Astrocyte of the cerebellum (primary cell): ENCODE data around the gene ADNP2.

Source experiments
- DNase-seq: peaks from one replicate; pipeline ENCODE4 v3.0.0-alpha.2; 2011; ENCODE audit warnings: low read depth
- H3K4me3 ChIP-seq: 2 replicates; pipeline ENCODE4 v1.5.1; 2011; ENCODE audit warnings: mild to moderate bottlenecking, low read depth, low read length, moderate library complexity
- CTCF ChIP-seq: IDR thresholded peaks from 2 replicates; pipeline ENCODE4 v1.5.1; 2012; ENCODE audit warnings: low read length, low read depth, moderate library complexity, mild to moderate bottlenecking; ENCODE audit errors: missing control alignments
- in situ Hi-C: cut with HindIII; loops from 2 replicates; pipeline ENCODE4 v1.10.0; 2017; ENCODE audit warnings: low sequenced_read_pairs

The ADNP2 gene

DNA sequence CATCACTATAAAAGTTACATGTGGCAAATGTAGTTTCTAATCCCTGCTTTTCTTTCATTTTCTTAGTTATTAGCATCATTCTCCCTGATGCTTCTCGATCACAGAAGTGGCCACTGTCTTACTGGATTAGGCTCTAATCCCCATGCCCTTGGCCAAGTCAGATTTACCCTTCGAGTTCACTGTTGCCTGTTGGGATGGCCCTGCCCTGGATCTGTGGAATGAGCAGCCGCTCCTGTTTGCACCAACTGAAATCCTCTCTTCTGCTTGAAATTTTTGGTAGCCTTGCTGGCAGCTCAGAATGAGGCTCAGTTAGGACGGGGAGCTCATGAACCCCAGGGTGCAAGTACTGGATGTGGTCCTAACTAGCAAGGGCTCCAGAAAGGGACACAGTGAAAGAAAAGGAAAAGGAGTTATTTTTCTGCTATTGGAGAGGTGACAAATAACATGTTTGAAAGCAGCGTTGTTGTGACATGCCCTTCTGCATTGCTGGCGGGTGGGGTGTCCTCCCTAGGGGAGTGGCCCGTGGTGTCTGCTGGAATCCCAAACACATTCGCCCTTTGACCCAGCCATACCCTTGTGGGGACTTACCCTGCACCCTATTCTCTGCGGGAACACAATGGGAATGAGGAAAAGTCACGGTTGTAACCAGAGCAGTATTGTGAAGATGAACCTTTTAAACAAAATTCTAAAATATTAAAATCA is 40.3 kb upstream of the ADNP2 start:
- H3K4me3 ChIP-seq = no peak overlapping the region
- TF ChIP-seq CTCF = no peak
- no peak for DNase-seq
- in situ Hi-C loops = no loop called here

- in situ Hi-C loops = no loop called here
- H3K4me3 ChIP-seq = no peak overlapping the region
- no peak for DNase-seq
- TF ChIP-seq CTCF = no peak
Observed at GRCh38 chr18:80070825-80071224, 38.2 kb upstream of the ADNP2 start.

DNA sequence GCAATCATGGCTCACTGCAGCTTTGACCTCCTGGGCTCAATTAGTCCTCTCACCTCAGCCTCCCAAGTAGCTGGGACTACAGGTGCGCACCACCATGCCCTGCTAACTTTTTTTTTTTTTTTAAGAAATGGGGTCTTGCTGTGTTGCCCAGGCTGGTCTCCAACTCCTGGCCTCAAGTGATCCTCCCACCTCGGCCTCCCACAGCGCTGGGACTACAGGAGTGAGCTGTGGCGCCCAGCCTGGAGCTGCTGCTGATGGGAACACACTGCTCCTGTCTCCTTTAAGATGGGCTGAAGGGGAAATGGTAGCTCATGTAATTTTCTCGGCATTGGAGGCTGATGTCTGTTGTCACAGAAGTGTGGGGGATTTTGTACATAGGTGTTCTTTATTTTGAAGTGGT is 34.9 kb upstream of the ADNP2 start:
- in situ Hi-C loops = no loop called here
- H3K4me3 ChIP-seq = no peak overlapping the region
- DNase-seq = no peak
- no peak for TF ChIP-seq CTCF

- DNase-seq = no peak
- no peak overlapping the region for H3K4me3 ChIP-seq
- in situ Hi-C loops = no loop called here
- no peak for TF ChIP-seq CTCF
Observed at GRCh38 chr18:80074697-80075096, 34.4 kb upstream of the ADNP2 start.

DNA sequence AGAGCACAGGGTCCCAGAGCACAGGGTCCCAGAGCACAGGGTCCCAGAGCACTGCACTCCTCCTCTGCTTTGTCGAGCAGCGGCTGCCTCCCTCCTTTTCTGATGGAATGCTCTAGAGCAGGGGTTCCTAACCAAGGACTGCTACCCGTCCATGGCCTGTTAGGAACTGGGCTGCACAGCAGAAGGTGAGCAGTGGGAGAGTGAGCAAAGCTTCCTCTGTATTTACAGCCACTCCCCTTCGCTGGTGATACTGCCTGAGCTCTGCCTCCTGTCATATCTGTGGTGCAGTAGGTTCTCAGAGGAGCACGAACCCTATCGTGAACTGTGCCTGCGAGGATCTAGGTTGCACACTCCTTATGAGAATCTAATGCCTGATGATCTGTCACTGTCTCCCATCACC is 33.1 kb upstream of the ADNP2 start:
- in situ Hi-C loops = no loop called here
- no peak for TF ChIP-seq CTCF
- DNase-seq = no peak
- H3K4me3 ChIP-seq = no peak overlapping the region

- H3K4me3 ChIP-seq = no peak overlapping the region
- in situ Hi-C loops = no loop called here
- TF ChIP-seq CTCF = no peak
- DNase-seq = no peak
Observed at GRCh38 chr18:80076379-80076778, 32.7 kb upstream of the ADNP2 start.
